ENCODE data around the gene DOCK11. TPM values are rescaled to one million over a fixed set of nuclear protein-coding genes. Genes with fewer than 3 reads are reported as not detected.
A peak's percentile ranks its signal among the peaks of the same experiment; 100 is the strongest.
"Not testable (repeated sequence)": the region's sequence is repeated elsewhere in the genome, so short reads cannot be mapped to it uniquely, and the experiment has no call there.

DOCK11 gene
- total RNA-seq, 1 experiment from 2014 or later: 18.0 TPM

DNA sequence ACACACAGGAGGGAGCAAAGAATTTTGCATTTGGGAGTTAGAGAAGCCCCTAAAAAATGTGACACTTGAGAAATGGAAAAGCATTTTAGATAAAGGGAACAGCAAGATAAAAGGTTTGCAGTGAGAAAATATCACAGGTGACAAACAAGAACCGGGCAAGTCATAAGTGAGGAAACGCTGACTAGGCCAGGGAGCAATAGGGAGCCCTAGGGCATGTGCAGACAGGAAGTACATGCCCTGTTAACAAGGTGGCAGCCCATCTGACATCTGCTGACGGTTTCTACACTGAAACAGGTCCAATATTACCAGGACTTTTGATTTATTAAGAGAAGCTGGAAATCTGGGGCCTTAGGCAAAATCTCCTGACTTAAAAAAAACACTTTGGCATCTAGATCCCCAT lies 227.8 kb downstream of the DOCK11 start:
- DNase-seq: no peak
- no peaks in the 10 kb centered on the region for H3K36me3 ChIP-seq
- H3K9me3 ChIP-seq (replicated peaks): no peaks in the 10 kb centered on the region
- no peak overlapping the region for H3K27ac ChIP-seq
- no peak overlapping the region for H3K4me3 ChIP-seq
- H3K4me1 ChIP-seq: peaks cover 4% of the 10 kb centered on the region; the same call in 1 of the 2 replicates
- H3K27me3 ChIP-seq: no peaks in the 10 kb centered on the region

DNA sequence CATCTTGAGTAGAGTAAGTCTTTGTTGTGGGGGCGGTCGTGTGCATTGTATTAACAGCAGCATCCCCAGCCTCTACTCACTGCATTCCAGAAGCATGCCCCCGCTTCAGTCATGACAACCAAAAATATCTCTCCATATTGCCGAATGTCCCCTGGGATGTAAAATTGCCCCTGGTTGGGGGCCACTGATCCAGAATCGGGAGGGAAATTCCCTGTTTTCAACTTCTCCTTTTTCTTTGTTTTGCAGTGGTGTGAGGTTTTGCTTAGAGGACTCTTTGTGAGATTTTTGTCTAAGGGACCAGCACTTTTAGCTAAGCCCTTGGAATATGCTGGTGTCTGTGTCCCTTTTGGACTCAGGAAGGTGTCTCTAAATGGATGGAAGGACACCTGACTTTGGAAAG lies 228.8 kb downstream of the DOCK11 start:
- Histone ChIP-seq H3K27ac (no peak overlapping the region), H3K4me1 (peaks cover 6% of the 10 kb centered on the region; the same call in 1 of the 2 replicates), H3K36me3 (no peaks in the 10 kb centered on the region), H3K27me3 (no peaks in the 10 kb centered on the region), H3K9me3 (replicated peaks) (no peaks in the 10 kb centered on the region), H3K4me3 (no peak overlapping the region)
- no peak for DNase-seq

DNA sequence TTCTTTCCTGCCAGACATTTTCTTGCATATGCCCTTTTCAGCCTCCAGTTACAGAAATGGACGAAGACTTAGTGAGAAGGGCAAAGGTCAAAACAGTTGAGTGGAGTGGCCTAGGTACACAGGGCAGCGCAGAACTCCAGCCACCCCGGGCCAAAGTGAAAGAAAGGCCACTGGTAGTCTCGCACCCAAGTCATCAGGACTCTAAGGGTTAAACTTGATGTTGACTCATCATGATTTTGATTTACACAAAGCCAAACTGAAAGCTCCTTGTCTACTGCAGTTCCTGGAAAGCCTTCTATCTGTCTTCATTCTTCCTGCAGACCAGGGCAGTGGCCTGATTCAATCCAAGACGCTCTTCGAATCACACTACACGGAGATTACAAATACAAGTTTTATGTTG lies 229.2 kb downstream of the DOCK11 start:
- DNase-seq: no peak
- Histone ChIP-seq H3K27me3 (no peaks in the 10 kb centered on the region), H3K4me1 (peaks cover 7% of the 10 kb centered on the region; the same call in 1 of the 2 replicates), H3K27ac (no peak overlapping the region), H3K4me3 (no peak overlapping the region), H3K36me3 (no peaks in the 10 kb centered on the region), H3K9me3 (replicated peaks) (no peaks in the 10 kb centered on the region)

DNA sequence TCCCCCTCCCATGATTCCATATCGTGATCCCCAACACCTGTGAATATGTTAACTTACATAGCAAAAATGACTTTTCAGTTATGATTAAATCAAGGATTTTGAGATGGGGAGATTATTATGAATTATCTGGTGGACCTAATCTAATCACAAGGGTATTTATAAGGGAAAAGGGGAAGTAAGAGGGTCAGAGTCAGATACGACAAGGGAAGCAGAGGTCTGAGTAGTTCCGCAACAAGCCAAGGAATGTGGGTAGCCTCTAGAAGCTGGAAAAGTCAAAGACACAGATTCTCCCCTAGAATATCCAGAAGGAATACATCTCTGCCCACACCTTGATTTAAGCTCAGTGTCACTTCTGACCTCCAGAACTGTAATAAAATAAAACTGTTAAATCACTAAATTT lies 230.8 kb downstream of the DOCK11 start:
- Histone ChIP-seq H3K4me1 (peaks cover 7% of the 10 kb centered on the region; the same call in 1 of the 2 replicates), H3K27ac (no peak overlapping the region), H3K36me3 (no peaks in the 10 kb centered on the region), H3K4me3 (no peak overlapping the region), H3K27me3 (no peaks in the 10 kb centered on the region), H3K9me3 (replicated peaks) (no peaks in the 10 kb centered on the region)
- no peak for DNase-seq

DNA sequence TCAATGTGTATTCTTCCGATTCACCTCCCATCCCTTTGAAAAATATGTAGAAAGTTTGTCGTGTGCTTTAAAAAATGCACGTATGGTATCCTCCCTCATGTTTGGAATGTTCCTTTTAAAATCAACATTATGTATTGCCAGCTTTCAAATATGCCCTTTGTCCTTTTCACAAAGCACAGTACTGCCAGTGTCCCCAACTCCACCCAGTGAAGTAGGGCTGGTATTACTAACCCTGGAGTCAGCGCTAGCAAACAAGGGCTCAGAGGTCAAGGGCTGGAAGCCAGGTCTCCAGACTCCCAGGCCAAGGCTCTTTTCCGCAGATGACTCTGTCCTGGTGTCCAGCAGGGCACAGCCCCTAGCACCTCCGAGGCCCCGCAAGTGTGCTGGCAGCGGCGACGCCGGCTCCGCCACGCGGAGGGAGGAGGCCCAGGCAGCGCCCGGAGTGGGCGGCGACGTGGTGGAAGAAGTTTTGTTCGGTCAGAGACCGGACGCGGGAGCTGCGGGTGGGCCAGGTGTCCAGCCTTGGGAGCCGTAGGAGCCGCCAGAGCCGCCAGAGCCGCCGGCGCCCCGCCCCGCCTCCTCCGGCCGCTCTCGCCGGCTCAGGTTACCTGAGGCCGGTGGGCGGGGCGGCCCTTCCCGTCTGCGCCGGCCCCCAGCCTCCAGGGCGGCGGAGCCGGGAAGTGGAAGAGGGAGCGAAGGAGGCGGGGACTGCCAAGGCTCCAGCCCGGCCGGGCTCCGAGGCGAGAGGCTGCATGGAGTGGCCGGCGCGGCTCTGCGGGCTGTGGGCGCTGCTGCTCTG lies 231.5 kb downstream of the DOCK11 start, which contains the start of gene IL13RA1:
TSS of gene IL13RA1 (plus strand) at position 720 of the 799 bp plus-strand sequence. CDS start at position 753, 33 bp downstream.
- Histone ChIP-seq H3K27me3 (no peaks in the 10 kb centered on the region), H3K4me1 (peaks cover 7% of the 10 kb centered on the region; the same call in 1 of the 2 replicates), H3K36me3 (no peaks in the 10 kb centered on the region), H3K9me3 (replicated peaks) (no peaks in the 10 kb centered on the region), H3K27ac (peak within 1 kb of the TSS; percentile 72), H3K4me3 (peak within 1 kb of the TSS; percentile 84)
- peak; percentile 86 to 92 for DNase-seq

DNA sequence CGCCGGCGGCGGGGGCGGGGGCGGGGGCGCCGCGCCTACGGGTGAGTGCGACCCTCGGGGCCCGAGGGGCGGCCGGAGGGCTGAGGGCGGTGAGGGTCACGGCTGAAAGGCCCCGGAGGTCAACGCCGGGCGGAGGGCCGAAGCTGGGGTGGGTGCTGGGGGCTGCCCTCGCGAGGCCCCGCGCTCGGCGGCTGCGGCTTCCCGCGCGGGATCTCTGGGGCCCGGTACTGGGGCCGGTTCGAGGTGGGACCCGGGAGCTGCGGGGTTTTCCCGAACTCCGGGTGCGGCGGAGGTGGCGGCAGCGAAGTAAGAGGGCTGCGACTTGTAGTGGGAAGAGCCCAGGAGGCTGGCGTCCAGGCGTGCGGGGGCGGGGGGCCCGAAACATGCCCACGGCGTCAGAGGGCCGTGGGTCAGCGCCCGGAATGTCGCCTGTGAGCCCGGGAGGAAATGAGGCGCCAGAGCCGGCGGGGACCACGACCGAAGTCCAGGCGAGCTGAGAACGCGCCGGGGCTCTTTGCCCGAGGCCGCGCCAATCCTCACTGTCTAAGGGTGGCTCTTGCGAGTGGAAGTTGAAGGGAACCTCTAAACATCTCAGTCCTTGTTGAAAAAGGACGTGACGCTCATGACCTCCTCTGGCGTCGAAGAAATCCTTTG lies 232.2 kb downstream of the DOCK11 start:
- no peaks in the 10 kb centered on the region for H3K27me3 ChIP-seq
- H3K27ac ChIP-seq: peak overlapping the region; percentile 72
- H3K9me3 ChIP-seq (replicated peaks): peaks cover 3% of the 10 kb centered on the region; the same call in 1 of the 2 replicates
- peak overlapping the region; percentile 84 for H3K4me3 ChIP-seq
- peak; percentile 44 to 51 for DNase-seq
- H3K36me3 ChIP-seq: no peaks in the 10 kb centered on the region
- H3K4me1 ChIP-seq: peaks cover 7% of the 10 kb centered on the region; the same call in 1 of the 2 replicates

DNA sequence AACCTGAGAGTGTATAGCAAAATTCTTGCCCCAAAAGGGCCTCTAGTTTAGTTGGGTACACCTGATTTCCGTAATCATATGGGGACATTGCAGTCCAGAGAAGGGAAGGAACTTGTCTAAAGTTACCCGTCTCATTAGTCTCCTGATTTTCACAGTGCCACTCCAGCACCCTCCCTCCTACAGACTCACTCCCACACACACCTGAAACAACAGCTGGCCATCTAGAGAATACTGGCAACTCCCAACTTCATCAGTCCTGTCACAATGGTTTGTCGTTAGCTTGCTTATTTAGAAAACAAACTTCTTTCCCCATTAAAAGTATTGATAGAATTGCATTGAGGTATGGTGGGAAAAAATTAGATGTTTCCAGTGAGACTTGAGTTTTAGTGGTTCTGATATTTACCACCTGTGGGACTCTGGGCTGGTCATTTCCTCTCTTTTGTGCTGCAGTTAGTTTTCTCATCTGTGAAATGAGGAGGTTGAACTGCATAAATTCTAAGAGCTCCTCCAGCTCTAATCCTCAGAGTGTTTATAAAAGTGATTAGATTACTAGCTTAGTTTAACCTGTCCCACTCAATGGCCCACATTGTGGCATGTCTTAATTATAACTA lies 233.5 kb downstream of the DOCK11 start:
- Histone ChIP-seq H3K9me3 (replicated peaks) (peaks cover 4% of the 10 kb centered on the region; the same call in 1 of the 2 replicates), H3K36me3 (no peaks in the 10 kb centered on the region), H3K4me3 (no peak overlapping the region), H3K27me3 (no peaks in the 10 kb centered on the region), H3K4me1 (peaks cover 7% of the 10 kb centered on the region; the same call in 1 of the 2 replicates), H3K27ac (no peak overlapping the region)
- no peak for DNase-seq

DNA sequence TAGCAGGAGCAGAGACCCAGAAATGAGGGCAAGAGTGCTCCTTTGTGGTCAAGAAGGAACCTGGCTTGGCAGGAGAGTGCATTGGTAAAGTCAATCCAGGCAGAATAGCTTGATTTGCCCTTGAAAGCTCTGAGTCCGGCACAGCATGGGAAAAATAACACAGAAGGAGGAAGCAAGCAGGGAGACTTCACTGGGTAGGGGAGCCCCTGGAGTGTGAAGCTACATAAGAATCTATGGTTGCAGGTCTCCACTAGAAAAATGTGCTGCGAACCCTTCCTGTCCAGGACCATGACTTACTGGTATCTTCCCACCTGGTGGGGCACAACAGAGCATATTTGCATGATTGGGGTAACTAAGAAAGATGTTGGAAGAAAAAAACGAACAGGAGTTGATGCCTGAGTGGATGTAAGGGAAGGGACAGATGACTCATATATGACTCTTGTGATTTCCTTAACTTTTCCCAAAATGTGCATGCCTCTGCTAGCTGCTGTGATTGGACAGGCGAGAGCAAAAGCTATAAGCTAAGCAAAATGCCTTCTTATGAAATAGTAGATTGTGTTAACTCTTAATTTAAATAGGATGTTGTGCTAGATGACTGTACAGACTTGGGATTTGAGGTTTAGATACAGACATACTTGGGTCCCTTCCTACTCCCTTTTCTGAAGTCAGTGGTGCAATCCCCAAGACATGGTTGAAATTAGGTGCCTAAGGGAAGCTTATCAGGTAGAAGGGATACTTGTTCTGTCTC lies 235.1 kb downstream of the DOCK11 start:
- no peaks in the 10 kb centered on the region for H3K27me3 ChIP-seq
- H3K36me3 ChIP-seq: no peaks in the 10 kb centered on the region
- H3K4me1 ChIP-seq: peaks cover 7% of the 10 kb centered on the region; the same call in 1 of the 2 replicates
- peaks cover 4% of the 10 kb centered on the region; the same call in 1 of the 2 replicates for H3K9me3 ChIP-seq (replicated peaks)
- no peak overlapping the region for H3K27ac ChIP-seq
- no peak for DNase-seq
- H3K4me3 ChIP-seq: no peak overlapping the region

DNA sequence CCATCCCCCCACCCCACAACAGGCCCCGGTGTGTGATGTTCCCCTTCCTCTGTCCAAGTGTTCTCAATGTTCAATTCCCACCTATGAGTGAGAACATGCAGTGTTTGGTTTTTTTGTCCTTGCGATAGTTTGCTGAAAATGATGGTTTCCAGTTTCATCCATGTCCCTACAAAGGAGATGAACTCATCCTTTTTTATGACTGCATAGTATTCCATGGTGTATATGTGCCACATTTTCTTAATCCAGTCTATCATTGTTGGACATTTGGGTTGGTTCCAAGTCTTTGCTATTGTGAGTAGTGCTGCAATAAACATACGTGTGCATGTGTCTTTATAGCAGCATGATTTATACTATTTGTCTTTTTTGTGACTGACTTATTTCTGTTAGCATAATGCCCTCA lies 236.9 kb downstream of the DOCK11 start:
- not testable (repeated sequence) for H3K27ac ChIP-seq; H3K4me3 ChIP-seq; H3K9me3 ChIP-seq (replicated peaks); H3K27me3 ChIP-seq; H3K4me1 ChIP-seq; DNase-seq; H3K36me3 ChIP-seq

DNA sequence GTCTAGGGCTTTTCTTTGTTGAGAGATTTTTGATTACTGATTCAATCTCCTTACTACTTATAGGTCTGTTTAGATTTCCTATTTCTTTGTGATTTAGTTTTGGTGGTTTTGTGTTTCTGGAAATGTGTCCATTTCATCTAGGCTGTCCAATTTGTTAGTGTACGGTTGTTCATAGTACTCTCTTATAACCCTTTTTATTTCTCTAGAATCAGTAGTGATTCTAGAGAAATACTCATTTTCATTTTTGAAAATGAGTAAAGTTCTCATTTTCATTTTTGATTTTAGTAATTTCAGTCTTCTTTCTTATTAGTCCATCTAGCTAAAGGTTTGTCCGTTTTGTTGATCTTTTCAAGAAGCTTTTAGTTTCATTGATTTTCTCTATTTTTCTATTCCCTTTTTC lies 239.3 kb downstream of the DOCK11 start:
- H3K27ac ChIP-seq: peak overlapping the region; percentile 27
- no peaks in the 10 kb centered on the region for H3K36me3 ChIP-seq
- DNase-seq: no peak
- no peak overlapping the region for H3K4me3 ChIP-seq
- peaks cover 4% of the 10 kb centered on the region; the same call in 1 of the 2 replicates for H3K9me3 ChIP-seq (replicated peaks)
- no peaks in the 10 kb centered on the region for H3K27me3 ChIP-seq
- H3K4me1 ChIP-seq: no peaks in the 10 kb centered on the region

Other genes with a start within 250 kb of the DOCK11 start
- 13.3 and 17.8 TPM in 2 replicates for gene WDR44, start 149.7 kb upstream of the DOCK11 start, total RNA-seq (2014; rRNA removed; shearing (Covaris generic))
- 38.6 and 41.6 TPM in 2 replicates for gene IL13RA1, start 231.8 kb downstream of the DOCK11 start, total RNA-seq (2014; rRNA removed; shearing (Covaris generic))